HEK293 (cell line): Measurements from ENCODE around the gene FGF19.

Source experiments
- CTCF ChIA-PET: fragments of 350-600 bp; formaldehyde crosslinking; extraction: SDS; loops from one replicate; lab custom pipeline; 2021; ENCODE audit warnings: antibody characterized with exemption; lab: Yijun Ruan, JAX
- POLR2A ChIA-PET: fragments of 300-600 bp; formaldehyde crosslinking; extraction: SDS; loops from one replicate; lab custom pipeline; 2020; ENCODE audit warnings: antibody characterized with exemption, inconsistent platforms; lab: Yijun Ruan, JAX
- H3K27ac ChIP-seq: fragments of 200-500 bp; sonication (Bioruptor generic); 2 replicates; pipeline ENCODE4 v1.5.1; 2014; ENCODE audit warnings: low read depth, low read length, control low read depth, inconsistent platforms; ENCODE audit errors: extremely low read depth
- H3K36me3 ChIP-seq, 2 experiments: fragments of 200-500 bp in 1 of 2; sonication (Bioruptor generic) in 1 of 2; 1 replicate in 1 of 2; 2 replicates in 1 of 2; pipeline ENCODE4 v1.5.1; 2014 to 2017; ENCODE audit warnings: inconsistent platforms in 2 of 2, low read length in 2 of 2; ENCODE audit not compliant: control insufficient read depth in 2 of 2, insufficient read depth in 1 of 2
- H3K4me1 ChIP-seq: fragments of 200-500 bp; sonication (Bioruptor generic); 2 replicates; pipeline ENCODE4 v1.5.1; 2014; ENCODE audit warnings: mild to moderate bottlenecking, low read length, inconsistent platforms; ENCODE audit not compliant: control insufficient read depth, insufficient read depth
- H3K4me3 ChIP-seq: 2 replicates; pipeline ENCODE4 v1.5.1; 2011; ENCODE audit warnings: low read depth, mild to moderate bottlenecking, control low read depth, low read length, moderate library complexity
- H3K9me3 ChIP-seq: fragments of 200-500 bp; sonication (Bioruptor generic); 2 replicates; pipeline ENCODE4 v1.5.1; 2014; ENCODE audit warnings: low read depth, low read length, inconsistent platforms; ENCODE audit not compliant: control insufficient read depth, insufficient read depth
- BCL11B ChIP-seq: fragments of 450-650 bp; formaldehyde crosslinking; IDR thresholded peaks from 2 replicates; pipeline ENCODE4 v1.5.1; 2016; ENCODE audit warnings: low read depth, missing biosample characterization, missing genetic modification characterization
- EGR2 ChIP-seq: fragments of 450-650 bp; formaldehyde crosslinking; IDR thresholded peaks from 2 replicates; pipeline ENCODE4 v1.5.1; 2016; ENCODE audit warnings: low read depth, missing biosample characterization, missing genetic modification characterization
- FEZF1 ChIP-seq: fragments of 450-650 bp; formaldehyde crosslinking; IDR thresholded peaks from 2 replicates; pipeline ENCODE4 v1.5.1; 2016; ENCODE audit warnings: missing biosample characterization, missing genetic modification characterization
- GLIS1 ChIP-seq: fragments of 450-650 bp; formaldehyde crosslinking; IDR thresholded peaks from 2 replicates; pipeline ENCODE4 v1.5.1; 2016; ENCODE audit warnings: missing biosample characterization, missing genetic modification characterization
- GLIS2 ChIP-seq: fragments of 450-650 bp; formaldehyde crosslinking; IDR thresholded peaks from 2 replicates; pipeline ENCODE4 v1.5.1; 2016; ENCODE audit warnings: missing biosample characterization, missing genetic modification characterization
- OSR2 ChIP-seq: fragments of 450-650 bp; formaldehyde crosslinking; IDR thresholded peaks from 2 replicates; pipeline ENCODE4 v1.5.1; 2016; ENCODE audit warnings: missing biosample characterization, missing genetic modification characterization
- TCF7L2 ChIP-seq: IDR thresholded peaks from 2 replicates; pipeline ENCODE4 v1.6.1; 2011; ENCODE audit warnings: low read depth, mild to moderate bottlenecking, inconsistent platforms, low read length, moderate library complexity, borderline replicate concordance
- ZBTB8A ChIP-seq: fragments of 450-650 bp; formaldehyde crosslinking; IDR thresholded peaks from 2 replicates; pipeline ENCODE4 v1.5.1; 2016; ENCODE audit warnings: missing biosample characterization, missing genetic modification characterization
- ZIC2 ChIP-seq: fragments of 450-650 bp; formaldehyde crosslinking; IDR thresholded peaks from 2 replicates; pipeline ENCODE4 v1.5.1; 2016; ENCODE audit warnings: missing biosample characterization, missing genetic modification characterization
- ZNF341 ChIP-seq: fragments of 450-650 bp; formaldehyde crosslinking; IDR thresholded peaks from 2 replicates; pipeline ENCODE4; 2016; ENCODE audit warnings: low read depth, missing biosample characterization, missing genetic modification characterization
- ZNF423 ChIP-seq: fragments of 450-650 bp; formaldehyde crosslinking; IDR thresholded peaks from 2 replicates; pipeline ENCODE4 v1.5.1; 2016; ENCODE audit warnings: missing biosample characterization, missing genetic modification characterization
- ZNF426 ChIP-seq: fragments of 450-650 bp; formaldehyde crosslinking; IDR thresholded peaks from 2 replicates; pipeline ENCODE4 v1.5.1; 2017; ENCODE audit warnings: missing biosample characterization, missing genetic modification characterization, mild to moderate bottlenecking, inconsistent platforms, moderate library complexity
- ZNF843 ChIP-seq: fragments of 450-650 bp; formaldehyde crosslinking; IDR thresholded peaks from 2 replicates; pipeline ENCODE4 v1.5.1; 2016; ENCODE audit warnings: missing biosample characterization, missing genetic modification characterization
- TF ChIP-seq, protein P1 (sequence below): fragments of 450-650 bp; formaldehyde crosslinking; IDR thresholded peaks from 2 replicates; pipeline ENCODE4 v1.5.1; 2016; ENCODE audit warnings: missing biosample characterization, missing genetic modification characterization, low read depth
- TF ChIP-seq, protein P2 (sequence below): IDR thresholded peaks from 2 replicates; pipeline ENCODE4 v1.6.1; 2011; ENCODE audit warnings: mild to moderate bottlenecking, low read depth, low read length, borderline replicate concordance
- TF ChIP-seq, protein P3 (sequence below): fragments of 450-650 bp; formaldehyde crosslinking; IDR thresholded peaks from 2 replicates; pipeline ENCODE4 v1.5.1; 2016; ENCODE audit warnings: missing biosample characterization, missing genetic modification characterization
- TF ChIP-seq, protein P4 (sequence below): fragments of 450-650 bp; formaldehyde crosslinking; IDR thresholded peaks from 2 replicates; pipeline ENCODE4 v1.5.1; 2016; ENCODE audit warnings: missing biosample characterization, missing genetic modification characterization
- TF ChIP-seq, protein P5 (sequence below): fragments of 450-650 bp; formaldehyde crosslinking; IDR thresholded peaks from 2 replicates; pipeline ENCODE4 v1.5.1; 2016; ENCODE audit warnings: missing biosample characterization, missing genetic modification characterization

The FGF19 gene

DNA sequence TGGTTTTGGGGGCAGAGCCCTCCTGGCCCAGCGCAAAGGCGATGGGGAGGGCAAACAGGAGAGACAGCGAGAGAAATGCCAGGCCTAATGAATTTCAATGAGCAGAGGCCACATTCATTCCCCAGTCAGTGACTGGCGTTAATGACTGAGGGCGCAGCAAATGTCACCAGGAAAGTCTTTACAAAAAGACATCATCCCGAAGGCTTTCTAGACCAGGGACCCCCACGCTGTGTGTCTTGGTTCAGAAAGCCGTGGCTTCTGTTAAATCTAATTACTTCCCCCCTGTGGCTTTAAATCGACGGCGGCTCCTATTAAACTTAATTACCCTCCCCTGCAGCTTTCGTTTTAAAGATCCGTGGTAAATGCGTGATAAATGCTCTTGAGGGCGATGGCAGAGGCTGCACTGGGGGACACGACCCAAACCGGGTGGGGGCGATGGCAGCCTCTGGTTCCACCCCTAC is 1.6 kb upstream of the FGF19 start:
- H3K27ac ChIP-seq = no peak overlapping the region
- TF ChIP-seq TCF7L2 = peak; percentile 53; the same call in 1 of the 2 replicates
- 0 out of 2 replicates have a peak, but pooled peaks have one; percentile 20 for TF ChIP-seq ZBTB8A (tag by site-specific recombination)
- 0 out of 2 replicates have a peak, but pooled peaks have one; percentile 41 for TF ChIP-seq FEZF1 (tag by site-specific recombination)
- TF ChIP-seq, protein P1, sequence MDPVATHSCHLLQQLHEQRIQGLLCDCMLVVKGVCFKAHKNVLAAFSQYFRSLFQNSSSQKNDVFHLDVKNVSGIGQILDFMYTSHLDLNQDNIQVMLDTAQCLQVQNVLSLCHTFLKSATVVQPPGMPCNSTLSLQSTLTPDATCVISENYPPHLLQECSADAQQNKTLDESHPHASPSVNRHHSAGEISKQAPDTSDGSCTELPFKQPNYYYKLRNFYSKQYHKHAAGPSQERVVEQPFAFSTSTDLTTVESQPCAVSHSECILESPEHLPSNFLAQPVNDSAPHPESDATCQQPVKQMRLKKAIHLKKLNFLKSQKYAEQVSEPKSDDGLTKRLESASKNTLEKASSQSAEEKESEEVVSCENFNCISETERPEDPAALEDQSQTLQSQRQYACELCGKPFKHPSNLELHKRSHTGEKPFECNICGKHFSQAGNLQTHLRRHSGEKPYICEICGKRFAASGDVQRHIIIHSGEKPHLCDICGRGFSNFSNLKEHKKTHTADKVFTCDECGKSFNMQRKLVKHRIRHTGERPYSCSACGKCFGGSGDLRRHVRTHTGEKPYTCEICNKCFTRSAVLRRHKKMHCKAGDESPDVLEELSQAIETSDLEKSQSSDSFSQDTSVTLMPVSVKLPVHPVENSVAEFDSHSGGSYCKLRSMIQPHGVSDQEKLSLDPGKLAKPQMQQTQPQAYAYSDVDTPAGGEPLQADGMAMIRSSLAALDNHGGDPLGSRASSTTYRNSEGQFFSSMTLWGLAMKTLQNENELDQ (tag by site-specific recombination) = no peak
- TF ChIP-seq, protein P2, sequence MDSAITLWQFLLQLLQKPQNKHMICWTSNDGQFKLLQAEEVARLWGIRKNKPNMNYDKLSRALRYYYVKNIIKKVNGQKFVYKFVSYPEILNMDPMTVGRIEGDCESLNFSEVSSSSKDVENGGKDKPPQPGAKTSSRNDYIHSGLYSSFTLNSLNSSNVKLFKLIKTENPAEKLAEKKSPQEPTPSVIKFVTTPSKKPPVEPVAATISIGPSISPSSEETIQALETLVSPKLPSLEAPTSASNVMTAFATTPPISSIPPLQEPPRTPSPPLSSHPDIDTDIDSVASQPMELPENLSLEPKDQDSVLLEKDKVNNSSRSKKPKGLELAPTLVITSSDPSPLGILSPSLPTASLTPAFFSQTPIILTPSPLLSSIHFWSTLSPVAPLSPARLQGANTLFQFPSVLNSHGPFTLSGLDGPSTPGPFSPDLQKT = no peak
- peak; percentile 62; the same call in 1 of the 2 replicates for TF ChIP-seq BCL11B
- peak; percentile 32; the same call in 1 of the 2 replicates for TF ChIP-seq ZNF843 (tag by site-specific recombination)
- peak; percentile 68 for TF ChIP-seq OSR2
- TF ChIP-seq, protein P3, sequence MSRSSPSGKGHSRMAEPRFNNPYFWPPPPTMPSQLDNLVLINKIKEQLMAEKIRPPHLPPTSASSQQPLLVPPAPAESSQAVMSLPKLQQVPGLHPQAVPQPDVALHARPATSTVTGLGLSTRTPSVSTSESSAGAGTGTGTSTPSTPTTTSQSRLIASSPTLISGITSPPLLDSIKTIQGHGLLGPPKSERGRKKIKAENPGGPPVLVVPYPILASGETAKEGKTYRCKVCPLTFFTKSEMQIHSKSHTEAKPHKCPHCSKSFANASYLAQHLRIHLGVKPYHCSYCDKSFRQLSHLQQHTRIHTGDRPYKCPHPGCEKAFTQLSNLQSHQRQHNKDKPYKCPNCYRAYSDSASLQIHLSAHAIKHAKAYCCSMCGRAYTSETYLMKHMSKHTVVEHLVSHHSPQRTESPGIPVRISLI (tag by site-specific recombination) = no peak
- 0 out of 2 replicates have a peak, but pooled peaks have one; percentile 5 for TF ChIP-seq EGR2 (tag by site-specific recombination)
- TF ChIP-seq, protein P4, sequence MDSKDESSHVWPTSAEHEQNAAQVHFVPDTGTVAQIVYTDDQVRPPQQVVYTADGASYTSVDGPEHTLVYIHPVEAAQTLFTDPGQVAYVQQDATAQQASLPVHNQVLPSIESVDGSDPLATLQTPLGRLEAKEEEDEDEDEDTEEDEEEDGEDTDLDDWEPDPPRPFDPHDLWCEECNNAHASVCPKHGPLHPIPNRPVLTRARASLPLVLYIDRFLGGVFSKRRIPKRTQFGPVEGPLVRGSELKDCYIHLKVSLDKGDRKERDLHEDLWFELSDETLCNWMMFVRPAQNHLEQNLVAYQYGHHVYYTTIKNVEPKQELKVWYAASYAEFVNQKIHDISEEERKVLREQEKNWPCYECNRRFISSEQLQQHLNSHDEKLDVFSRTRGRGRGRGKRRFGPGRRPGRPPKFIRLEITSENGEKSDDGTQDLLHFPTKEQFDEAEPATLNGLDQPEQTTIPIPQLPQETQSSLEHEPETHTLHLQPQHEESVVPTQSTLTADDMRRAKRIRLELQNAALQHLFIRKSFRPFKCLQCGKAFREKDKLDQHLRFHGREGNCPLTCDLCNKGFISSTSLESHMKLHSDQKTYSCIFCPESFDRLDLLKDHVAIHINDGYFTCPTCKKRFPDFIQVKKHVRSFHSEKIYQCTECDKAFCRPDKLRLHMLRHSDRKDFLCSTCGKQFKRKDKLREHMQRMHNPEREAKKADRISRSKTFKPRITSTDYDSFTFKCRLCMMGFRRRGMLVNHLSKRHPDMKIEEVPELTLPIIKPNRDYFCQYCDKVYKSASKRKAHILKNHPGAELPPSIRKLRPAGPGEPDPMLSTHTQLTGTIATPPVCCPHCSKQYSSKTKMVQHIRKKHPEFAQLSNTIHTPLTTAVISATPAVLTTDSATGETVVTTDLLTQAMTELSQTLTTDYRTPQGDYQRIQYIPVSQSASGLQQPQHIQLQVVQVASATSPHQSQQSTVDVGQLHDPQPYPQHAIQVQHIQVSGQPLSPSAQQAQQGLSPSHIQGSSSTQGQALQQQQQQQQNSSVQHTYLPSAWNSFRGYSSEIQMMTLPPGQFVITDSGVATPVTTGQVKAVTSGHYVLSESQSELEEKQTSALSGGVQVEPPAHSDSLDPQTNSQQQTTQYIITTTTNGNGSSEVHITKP = peak; percentile 93
- TF ChIP-seq ZNF423 (tag by site-specific recombination) = 0 out of 2 replicates have a peak, but pooled peaks have one; percentile 16
- 0 out of 2 replicates have a peak, but pooled peaks have one; percentile 14 for TF ChIP-seq GLIS2 (tag by site-specific recombination)
- peak; percentile 96 for TF ChIP-seq GLIS1 (tag by site-specific recombination)
- TF ChIP-seq, protein P5, sequence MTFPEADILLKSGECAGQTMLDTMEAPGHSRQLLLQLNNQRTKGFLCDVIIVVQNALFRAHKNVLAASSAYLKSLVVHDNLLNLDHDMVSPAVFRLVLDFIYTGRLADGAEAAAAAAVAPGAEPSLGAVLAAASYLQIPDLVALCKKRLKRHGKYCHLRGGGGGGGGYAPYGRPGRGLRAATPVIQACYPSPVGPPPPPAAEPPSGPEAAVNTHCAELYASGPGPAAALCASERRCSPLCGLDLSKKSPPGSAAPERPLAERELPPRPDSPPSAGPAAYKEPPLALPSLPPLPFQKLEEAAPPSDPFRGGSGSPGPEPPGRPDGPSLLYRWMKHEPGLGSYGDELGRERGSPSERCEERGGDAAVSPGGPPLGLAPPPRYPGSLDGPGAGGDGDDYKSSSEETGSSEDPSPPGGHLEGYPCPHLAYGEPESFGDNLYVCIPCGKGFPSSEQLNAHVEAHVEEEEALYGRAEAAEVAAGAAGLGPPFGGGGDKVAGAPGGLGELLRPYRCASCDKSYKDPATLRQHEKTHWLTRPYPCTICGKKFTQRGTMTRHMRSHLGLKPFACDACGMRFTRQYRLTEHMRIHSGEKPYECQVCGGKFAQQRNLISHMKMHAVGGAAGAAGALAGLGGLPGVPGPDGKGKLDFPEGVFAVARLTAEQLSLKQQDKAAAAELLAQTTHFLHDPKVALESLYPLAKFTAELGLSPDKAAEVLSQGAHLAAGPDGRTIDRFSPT = peak; percentile 47; the same call in 1 of the 2 replicates
- no peak for TF ChIP-seq ZNF426 (tag by site-specific recombination)
- TF ChIP-seq ZNF341 (tag by site-specific recombination) = peak; percentile 24; the same call in 1 of the 2 replicates
- TF ChIP-seq ZIC2 (tag by site-specific recombination) = peak; percentile 66
- CTCF ChIA-PET = interaction anchor here (0.5 to 2.6 kb wide), 11 partner anchors 9 to 381 kb away, joined by 3 to 13 read pairs (median 4); no protein-coding TSS in a partner anchor
- H3K36me3 ChIP-seq = no peaks in the 10 kb centered on the region
- 0 out of 2 replicates have a peak, but pooled peaks cover 6% of the 10 kb centered on the region for H3K4me1 ChIP-seq
- POLR2A ChIA-PET = no interaction called here
- H3K9me3 ChIP-seq = no peaks in the 10 kb centered on the region
- no peak overlapping the region for H3K4me3 ChIP-seq
